ENCODE data around the gene WDR88.

Gene WDR88

GRCh38 chr19:33132021-33132420 lies at the start of gene WDR88:
Gene WDR88, plus strand, starts transcription at chr19:33132114. Its CDS starts 56 bp downstream, at chr19:33132170.
- Histone ChIP-seq H3K27ac (ENCODE audit: low read depth, low read length) (no peak within 1 kb of the TSS), H3K4me3 (ENCODE audit: low read depth, low read length) (no peak within 1 kb of the TSS), H3K9me3 (ENCODE audit: control insufficient read depth, insufficient read depth, low read depth, low read length) (no peaks in the 10 kb centered on the region), H3K9ac (ENCODE audit: low read length) (no peak within 1 kb of the TSS), H3K27me3 (ENCODE audit: control insufficient read depth, insufficient read depth, low read length) (no peaks in the 10 kb centered on the region), H3K36me3 (ENCODE audit: control insufficient read depth, insufficient read depth, low read length) (peaks cover 16% of the 10 kb centered on the region), H3K4me1 (ENCODE audit: control insufficient read depth, insufficient read depth, low read length) (peaks cover 5% of the 10 kb centered on the region)

GRCh38 chr19:33085570-33086128 lies 46.3 kb upstream of the WDR88 start:
- Histone ChIP-seq H3K27me3 (ENCODE audit: control insufficient read depth, insufficient read depth, low read length) (no peaks in the 10 kb centered on the region), H3K36me3 (ENCODE audit: control insufficient read depth, insufficient read depth, low read length) (peaks cover 22% of the 10 kb centered on the region), H3K9me3 (ENCODE audit: control insufficient read depth, insufficient read depth, low read depth, low read length) (no peaks in the 10 kb centered on the region), H3K27ac (ENCODE audit: low read depth, low read length) (no peak overlapping the region), H3K4me1 (ENCODE audit: control insufficient read depth, insufficient read depth, low read length) (peaks cover 7% of the 10 kb centered on the region; the same call in 1 of the 2 replicates), H3K9ac (ENCODE audit: low read length) (no peak overlapping the region), H3K4me3 (ENCODE audit: low read depth, low read length) (no peak overlapping the region)

- Histone ChIP-seq H3K9me3 (ENCODE audit: control insufficient read depth, insufficient read depth, low read depth, low read length) (no peaks in the 10 kb centered on the region), H3K9ac (ENCODE audit: low read length) (no peak overlapping the region), H3K4me1 (ENCODE audit: control insufficient read depth, insufficient read depth, low read length) (peaks cover 3% of the 10 kb centered on the region; the same call in 1 of the 2 replicates), H3K4me3 (ENCODE audit: low read depth, low read length) (no peak overlapping the region), H3K27me3 (ENCODE audit: control insufficient read depth, insufficient read depth, low read length) (no peaks in the 10 kb centered on the region), H3K36me3 (ENCODE audit: control insufficient read depth, insufficient read depth, low read length) (peaks cover 32% of the 10 kb centered on the region), H3K27ac (ENCODE audit: low read depth, low read length) (no peak overlapping the region)
These were observed 45.0 kb upstream of the WDR88 start for GRCh38 chr19:33086955-33087354.

- Histone ChIP-seq H3K4me3 (ENCODE audit: low read depth, low read length) (no peak overlapping the region), H3K9me3 (ENCODE audit: control insufficient read depth, insufficient read depth, low read depth, low read length) (no peaks in the 10 kb centered on the region), H3K27ac (ENCODE audit: low read depth, low read length) (no peak overlapping the region), H3K27me3 (ENCODE audit: control insufficient read depth, insufficient read depth, low read length) (no peaks in the 10 kb centered on the region), H3K9ac (ENCODE audit: low read length) (no peak overlapping the region), H3K4me1 (ENCODE audit: control insufficient read depth, insufficient read depth, low read length) (no peaks in the 10 kb centered on the region), H3K36me3 (ENCODE audit: control insufficient read depth, insufficient read depth, low read length) (peaks cover 48% of the 10 kb centered on the region)
These were observed 42.9 kb upstream of the WDR88 start for GRCh38 chr19:33089010-33089409.

GRCh38 chr19:33090179-33090578 lies 41.7 kb upstream of the WDR88 start:
- no peaks in the 10 kb centered on the region for H3K27me3 ChIP-seq (ENCODE audit: control insufficient read depth, insufficient read depth, low read length)
- peak overlapping the region; percentile 35; the same call in 1 of the 2 replicates for H3K27ac ChIP-seq (ENCODE audit: low read depth, low read length)
- no peak overlapping the region for H3K4me3 ChIP-seq (ENCODE audit: low read depth, low read length)
- no peaks in the 10 kb centered on the region for H3K4me1 ChIP-seq (ENCODE audit: control insufficient read depth, insufficient read depth, low read length)
- H3K36me3 ChIP-seq (ENCODE audit: control insufficient read depth, insufficient read depth, low read length) = peaks cover 58% of the 10 kb centered on the region
- no peak overlapping the region for H3K9ac ChIP-seq (ENCODE audit: low read length)
- H3K9me3 ChIP-seq (ENCODE audit: control insufficient read depth, insufficient read depth, low read depth, low read length) = no peaks in the 10 kb centered on the region

DNA sequence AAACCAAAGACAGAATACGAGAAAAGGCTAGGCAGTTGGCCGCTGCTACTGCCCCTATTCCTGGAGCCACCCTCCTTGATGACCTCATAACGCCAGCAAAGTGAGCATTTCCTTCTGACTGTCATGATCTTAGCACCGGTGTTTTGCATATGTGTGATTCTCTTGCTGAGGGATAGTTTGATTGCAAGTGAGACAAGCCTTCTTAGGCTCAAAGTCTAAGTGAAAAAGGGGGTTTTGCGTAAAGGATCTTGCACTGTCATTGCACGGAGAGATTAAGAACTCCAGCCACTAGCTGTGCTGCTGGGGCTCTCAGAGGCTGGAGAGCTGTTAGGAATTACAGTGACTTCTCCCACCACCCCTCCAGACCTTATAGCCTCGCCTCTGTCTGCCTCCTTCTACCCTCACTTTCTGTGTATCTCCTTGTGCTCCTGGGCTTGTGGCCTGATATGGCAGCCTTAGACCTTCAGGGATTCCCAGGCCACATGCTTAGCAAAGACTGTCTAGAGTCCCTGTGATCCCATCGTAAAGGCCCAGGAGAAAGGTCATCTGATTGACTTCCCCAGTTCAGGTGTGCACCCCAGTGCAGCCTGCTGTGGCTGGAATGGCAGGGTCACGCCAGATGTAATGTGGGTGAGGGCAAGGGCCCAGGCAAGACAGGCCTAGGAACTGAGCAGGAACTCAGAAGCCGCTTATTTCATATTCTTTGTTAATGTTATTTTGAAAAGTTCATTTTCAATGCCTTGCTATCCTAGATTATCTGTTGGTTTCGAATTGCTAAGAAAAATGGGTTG lies 38.3 kb upstream of the WDR88 start:
- Histone ChIP-seq H3K4me1 (ENCODE audit: control insufficient read depth, insufficient read depth, low read length) (no peaks in the 10 kb centered on the region), H3K9ac (ENCODE audit: low read length) (no peak overlapping the region), H3K4me3 (ENCODE audit: low read depth, low read length) (no peak overlapping the region), H3K9me3 (ENCODE audit: control insufficient read depth, insufficient read depth, low read depth, low read length) (no peaks in the 10 kb centered on the region), H3K27ac (ENCODE audit: low read depth, low read length) (no peak overlapping the region), H3K36me3 (ENCODE audit: control insufficient read depth, insufficient read depth, low read length) (peaks cover 75% of the 10 kb centered on the region), H3K27me3 (ENCODE audit: control insufficient read depth, insufficient read depth, low read length) (no peaks in the 10 kb centered on the region)

GRCh38 chr19:33094436-33095067 lies 37.4 kb upstream of the WDR88 start:
- Histone ChIP-seq H3K9ac (ENCODE audit: low read length) (no peak overlapping the region), H3K9me3 (ENCODE audit: control insufficient read depth, insufficient read depth, low read depth, low read length) (no peaks in the 10 kb centered on the region), H3K4me1 (ENCODE audit: control insufficient read depth, insufficient read depth, low read length) (no peaks in the 10 kb centered on the region), H3K27me3 (ENCODE audit: control insufficient read depth, insufficient read depth, low read length) (no peaks in the 10 kb centered on the region), H3K4me3 (ENCODE audit: low read depth, low read length) (no peak overlapping the region), H3K27ac (ENCODE audit: low read depth, low read length) (no peak overlapping the region), H3K36me3 (ENCODE audit: control insufficient read depth, insufficient read depth, low read length) (peaks cover 69% of the 10 kb centered on the region)

DNA sequence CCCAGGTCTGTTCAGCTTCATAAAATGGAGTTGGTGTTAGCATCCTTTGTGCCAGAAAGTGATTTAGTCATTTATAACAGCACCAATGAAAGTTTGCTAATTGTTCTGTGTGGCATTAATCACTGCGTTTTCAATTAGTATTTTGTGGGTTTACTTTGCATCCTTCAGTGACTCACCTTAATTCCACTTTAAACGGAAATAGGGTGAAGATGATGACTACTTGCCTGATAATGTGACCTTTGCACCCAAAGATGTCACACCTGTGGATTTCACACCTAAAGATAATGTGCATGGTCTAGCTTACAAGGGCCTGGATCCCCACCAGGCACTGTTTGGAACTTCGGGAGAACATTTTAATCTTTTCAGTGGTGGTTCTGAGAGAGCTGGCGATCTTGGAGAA lies 35.9 kb upstream of the WDR88 start:
- H3K27me3 ChIP-seq (ENCODE audit: control insufficient read depth, insufficient read depth, low read length) = no peaks in the 10 kb centered on the region
- H3K36me3 ChIP-seq (ENCODE audit: control insufficient read depth, insufficient read depth, low read length) = peaks cover 60% of the 10 kb centered on the region
- no peak overlapping the region for H3K9ac ChIP-seq (ENCODE audit: low read length)
- no peaks in the 10 kb centered on the region for H3K9me3 ChIP-seq (ENCODE audit: control insufficient read depth, insufficient read depth, low read depth, low read length)
- H3K4me1 ChIP-seq (ENCODE audit: control insufficient read depth, insufficient read depth, low read length) = no peaks in the 10 kb centered on the region
- no peak overlapping the region for H3K4me3 ChIP-seq (ENCODE audit: low read depth, low read length)
- H3K27ac ChIP-seq (ENCODE audit: low read depth, low read length) = no peak overlapping the region

DNA sequence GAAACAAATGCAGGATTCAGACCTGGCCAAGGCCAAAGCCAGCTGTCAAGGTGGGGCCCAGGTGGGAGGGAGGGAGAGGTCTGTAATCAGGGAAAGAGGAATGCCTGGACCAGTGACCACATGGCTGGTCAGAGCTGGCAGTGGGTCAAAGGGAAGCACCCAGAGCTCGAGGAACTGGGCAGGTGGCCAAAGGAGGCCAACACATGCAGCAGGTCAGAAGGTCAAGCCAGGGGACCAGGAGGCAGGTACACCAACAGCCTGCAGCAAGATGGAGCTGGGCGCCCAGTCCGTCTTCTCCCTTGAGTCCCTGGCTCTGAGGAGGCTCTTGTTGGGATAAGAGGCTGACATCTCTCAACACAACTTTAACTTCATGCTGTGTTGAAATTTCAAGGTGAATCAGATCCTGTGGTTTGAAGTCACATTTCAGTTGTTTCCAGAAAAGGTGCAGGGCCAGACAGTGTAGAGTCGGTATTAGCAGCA lies 33.8 kb upstream of the WDR88 start:
- Histone ChIP-seq H3K9ac (ENCODE audit: low read length) (no peak overlapping the region), H3K4me1 (ENCODE audit: control insufficient read depth, insufficient read depth, low read length) (no peaks in the 10 kb centered on the region), H3K36me3 (ENCODE audit: control insufficient read depth, insufficient read depth, low read length) (peaks cover 60% of the 10 kb centered on the region), H3K9me3 (ENCODE audit: control insufficient read depth, insufficient read depth, low read depth, low read length) (no peaks in the 10 kb centered on the region), H3K27me3 (ENCODE audit: control insufficient read depth, insufficient read depth, low read length) (no peaks in the 10 kb centered on the region), H3K27ac (ENCODE audit: low read depth, low read length) (no peak overlapping the region), H3K4me3 (ENCODE audit: low read depth, low read length) (no peak overlapping the region)

- Histone ChIP-seq H3K9ac (ENCODE audit: low read length) (no peak overlapping the region), H3K4me1 (ENCODE audit: control insufficient read depth, insufficient read depth, low read length) (no peaks in the 10 kb centered on the region), H3K36me3 (ENCODE audit: control insufficient read depth, insufficient read depth, low read length) (peaks cover 47% of the 10 kb centered on the region), H3K4me3 (ENCODE audit: low read depth, low read length) (no peak overlapping the region), H3K27ac (ENCODE audit: low read depth, low read length) (no peak overlapping the region), H3K27me3 (ENCODE audit: control insufficient read depth, insufficient read depth, low read length) (no peaks in the 10 kb centered on the region), H3K9me3 (ENCODE audit: control insufficient read depth, insufficient read depth, low read depth, low read length) (no peaks in the 10 kb centered on the region)
These were observed 30.8 kb upstream of the WDR88 start for GRCh38 chr19:33100894-33101644.

Measured in HUES6 (cell line).